Hepatocyte (in vitro differentiated cells): Measurements from ENCODE around the gene ASAP2. TPM values are rescaled to one million over a fixed set of nuclear protein-coding genes. Genes with fewer than 3 reads are reported as not detected.

ENCODE experiments used
- DNase-seq: peaks from one replicate; pipeline ENCODE4 v3.0.0-alpha.2; 2016; ENCODE audit warnings: low spot score
- H2AFZ ChIP-seq: fragments of 200-600 bp; sonication (generic); 2 replicates; pipeline ENCODE4 v1.6.0; 2016; ENCODE audit warnings: antibody characterized with exemption, mild to moderate bottlenecking
- H3K27ac ChIP-seq: fragments of 200-600 bp; sonication (generic); 2 replicates; pipeline ENCODE4 v1.5.1; 2016; ENCODE audit warnings: mild to moderate bottlenecking
- H3K27me3 ChIP-seq: fragments of 200-600 bp; sonication (generic); 2 replicates; pipeline ENCODE4 v1.6.1; 2016
- H3K36me3 ChIP-seq: fragments of 200-600 bp; sonication (generic); replicated peaks from 2 replicates; pipeline ENCODE4 v1.5.1; 2016; ENCODE audit warnings: low read depth; ENCODE audit not compliant: insufficient read depth
- H3K4me1 ChIP-seq: fragments of 200-600 bp; sonication (generic); 2 replicates; pipeline ENCODE4 v1.5.1; 2016; ENCODE audit warnings: mild to moderate bottlenecking, moderate library complexity; ENCODE audit not compliant: insufficient read depth
- H3K4me2 ChIP-seq: fragments of 200-600 bp; sonication (generic); 2 replicates; pipeline ENCODE4 v1.6.0; 2016
- H3K4me3 ChIP-seq: fragments of 200-600 bp; sonication (generic); 2 replicates; pipeline ENCODE4 v1.5.1; 2016; ENCODE audit warnings: mild to moderate bottlenecking
- H3K79me2 ChIP-seq: fragments of 200-600 bp; sonication (generic); 2 replicates; pipeline ENCODE4 v1.6.0; 2017; ENCODE audit warnings: mild to moderate bottlenecking
- H3K9me2 ChIP-seq: fragments of 200-600 bp; sonication (generic); replicated peaks from 2 replicates; pipeline ENCODE4 v1.6.0; 2017; ENCODE audit warnings: mild to moderate bottlenecking; ENCODE audit not compliant: insufficient read depth
- H3K9me3 ChIP-seq: fragments of 200-600 bp; sonication (generic); 2 replicates; pipeline ENCODE4 v1.5.1; 2016; ENCODE audit warnings: low read depth, mild to moderate bottlenecking
- H4K20me1 ChIP-seq: fragments of 200-600 bp; sonication (generic); 2 replicates; pipeline ENCODE4 v1.6.0; 2016; ENCODE audit warnings: mild to moderate bottlenecking; ENCODE audit not compliant: insufficient read depth, poor library complexity, severe bottlenecking
- EZH2 ChIP-seq: fragments of 200-600 bp; sonication (generic); IDR thresholded peaks from 2 replicates; pipeline ENCODE4 v1.6.1; 2016; ENCODE audit warnings: antibody characterized with exemption, mild to moderate bottlenecking, borderline replicate concordance
- EZH2phosphoT487 ChIP-seq: fragments of 200-600 bp; sonication (generic); IDR thresholded peaks from one replicate; pipeline ENCODE4 v1.6.1; 2018; ENCODE audit warnings: antibody characterized with exemption, mild to moderate bottlenecking, low read depth, moderate library complexity; ENCODE audit not compliant: unreplicated experiment, severe bottlenecking
- WGBS: methylation state at CpG from one replicate; pipeline ENCODE4 v1.1.6; 2016; ENCODE audit warnings: low lambda C conversion rate; ENCODE audit errors: missing lambda C conversion rate; 5-methylcytosine and 5-hydroxymethylcytosine counted together
- polyA plus RNA-seq: library from polyadenylated mRNA; unstranded; fragments of >200 nt; fragmentation: Nextera tagmentation; extraction: Ambion mirVana; gene quantifications from 2 replicates; pipeline ENCODE4 v1.2.1, GENCODE V29; 2016
- total RNA-seq: library from RNA; depleted of rRNA; stranded (reverse); fragments of >200 nt; gene quantifications from 2 replicates; pipeline ENCODE4 v1.2.3, GENCODE V29; 2014
- TF ChIP-seq, protein P1 (sequence below): fragments of 200-600 bp; sonication (generic); IDR thresholded peaks from 2 replicates; pipeline ENCODE4 v1.5.1; 2016; ENCODE audit warnings: antibody characterized with exemption, mild to moderate bottlenecking; ENCODE audit not compliant: poor library complexity

ASAP2 gene
- total and polyA plus RNA-seq, 2 experiments from 2014 or later = 13.7 to 21.3 TPM

- TF ChIP-seq EZH2 (no peak), EZH2phosphoT487 (no peak)
- TF ChIP-seq, protein P1, sequence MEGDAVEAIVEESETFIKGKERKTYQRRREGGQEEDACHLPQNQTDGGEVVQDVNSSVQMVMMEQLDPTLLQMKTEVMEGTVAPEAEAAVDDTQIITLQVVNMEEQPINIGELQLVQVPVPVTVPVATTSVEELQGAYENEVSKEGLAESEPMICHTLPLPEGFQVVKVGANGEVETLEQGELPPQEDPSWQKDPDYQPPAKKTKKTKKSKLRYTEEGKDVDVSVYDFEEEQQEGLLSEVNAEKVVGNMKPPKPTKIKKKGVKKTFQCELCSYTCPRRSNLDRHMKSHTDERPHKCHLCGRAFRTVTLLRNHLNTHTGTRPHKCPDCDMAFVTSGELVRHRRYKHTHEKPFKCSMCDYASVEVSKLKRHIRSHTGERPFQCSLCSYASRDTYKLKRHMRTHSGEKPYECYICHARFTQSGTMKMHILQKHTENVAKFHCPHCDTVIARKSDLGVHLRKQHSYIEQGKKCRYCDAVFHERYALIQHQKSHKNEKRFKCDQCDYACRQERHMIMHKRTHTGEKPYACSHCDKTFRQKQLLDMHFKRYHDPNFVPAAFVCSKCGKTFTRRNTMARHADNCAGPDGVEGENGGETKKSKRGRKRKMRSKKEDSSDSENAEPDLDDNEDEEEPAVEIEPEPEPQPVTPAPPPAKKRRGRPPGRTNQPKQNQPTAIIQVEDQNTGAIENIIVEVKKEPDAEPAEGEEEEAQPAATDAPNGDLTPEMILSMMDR = no peak
- Histone ChIP-seq H3K9me3 (no peaks in the 10 kb centered on the region), H3K79me2 (no peaks in the 10 kb centered on the region), H3K4me1 (no peaks in the 10 kb centered on the region), H3K4me2 (no peak overlapping the region), H3K36me3 (no peaks in the 10 kb centered on the region), H3K9me2 (no peaks in the 10 kb centered on the region), H2AFZ (no peak overlapping the region), H4K20me1 (no peaks in the 10 kb centered on the region), H3K4me3 (no peak overlapping the region), H3K27ac (no peak overlapping the region), H3K27me3 (no peaks in the 10 kb centered on the region)
- WGBS = 98% methylated on average over 12 of the region's 12 CpGs
- no peak for DNase-seq
These were observed 147.7 kb downstream of the ASAP2 start for GRCh38 chr2:9354318-9354717.

DNA sequence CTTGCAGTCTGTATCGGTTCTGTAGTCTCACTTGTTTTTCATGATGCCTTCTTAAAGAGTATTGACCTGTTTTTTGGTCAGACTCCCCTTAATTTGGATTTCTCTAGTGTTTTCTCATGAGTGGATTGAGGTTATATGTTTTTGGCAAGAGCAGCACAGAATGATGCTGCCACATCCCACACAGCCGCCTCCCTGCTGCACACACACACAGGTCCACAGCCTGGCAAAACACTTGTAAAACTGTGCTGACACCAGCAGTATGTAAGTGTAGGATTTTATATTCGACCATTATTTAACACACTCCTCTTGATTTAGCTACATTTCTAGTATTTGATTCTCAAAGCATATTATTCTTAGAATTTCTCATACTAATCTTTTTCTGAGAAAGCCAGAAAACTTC, 148.7 kb downstream of the ASAP2 start:
- 96% methylated on average over 3 of the region's 3 CpGs for WGBS
- no peaks in the 10 kb centered on the region for H3K36me3 ChIP-seq

DNA sequence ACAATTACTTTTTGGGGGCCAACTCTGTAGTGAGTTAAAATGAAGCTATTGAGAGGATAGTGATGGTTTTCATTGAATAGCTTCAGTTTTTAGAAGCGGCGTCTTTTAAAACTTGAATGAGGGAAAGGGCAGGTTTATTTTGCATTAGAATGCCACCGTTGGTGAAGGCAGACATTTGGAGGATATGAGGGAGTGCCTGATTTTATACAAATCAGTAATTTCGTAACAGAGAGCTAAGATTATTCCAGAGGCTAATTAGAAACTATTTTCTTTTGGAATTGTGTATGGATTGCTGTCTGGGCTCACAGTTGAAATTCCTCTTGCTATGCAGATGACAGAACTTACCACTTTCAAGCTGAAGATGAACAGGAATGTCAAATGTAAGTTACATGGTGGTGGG, 149.1 kb downstream of the ASAP2 start:
- Histone ChIP-seq H3K9me2 (no peaks in the 10 kb centered on the region), H3K36me3 (no peaks in the 10 kb centered on the region)
- WGBS = 82% methylated on average over 4 of the region's 4 CpGs

More for the DNA sequence above, 148.7 kb downstream of the ASAP2 start:
- H3K9me2 ChIP-seq = no peaks in the 10 kb centered on the region
- TF ChIP-seq, protein P1 = no peak
- TF ChIP-seq EZH2 (no peak), EZH2phosphoT487 (no peak)
- no peaks in the 10 kb centered on the region for H4K20me1 ChIP-seq
- H3K4me1 ChIP-seq = no peaks in the 10 kb centered on the region
- H3K27ac ChIP-seq = no peak overlapping the region
- no peak for DNase-seq
- H3K4me3 ChIP-seq = no peak overlapping the region
- no peaks in the 10 kb centered on the region for H3K79me2 ChIP-seq
- no peak overlapping the region for H2AFZ ChIP-seq
- no peak overlapping the region for H3K4me2 ChIP-seq
- no peaks in the 10 kb centered on the region for H3K27me3 ChIP-seq
- H3K9me3 ChIP-seq = no peaks in the 10 kb centered on the region

More for the DNA sequence above, 149.1 kb downstream of the ASAP2 start:
- no peaks in the 10 kb centered on the region for H3K27me3 ChIP-seq
- no peaks in the 10 kb centered on the region for H3K9me3 ChIP-seq
- H2AFZ ChIP-seq = no peak overlapping the region
- H3K4me1 ChIP-seq = no peaks in the 10 kb centered on the region
- H3K79me2 ChIP-seq = no peaks in the 10 kb centered on the region
- H3K4me2 ChIP-seq = no peak overlapping the region
- no peaks in the 10 kb centered on the region for H4K20me1 ChIP-seq
- no peak overlapping the region for H3K27ac ChIP-seq
- H3K4me3 ChIP-seq = no peak overlapping the region
- TF ChIP-seq EZH2 = no peak
- TF ChIP-seq EZH2phosphoT487 = no peak
- TF ChIP-seq, protein P1 = no peak
- no peak for DNase-seq
